Activated T-helper 17 cell treated with anti-CD3 and anti-CD28 coated beads, Interleukin-2, amount 50 U/mL, for 72 hours (primary cell): ENCODE measurements around the gene ITGAV. TPM values are rescaled to one million over a fixed set of nuclear protein-coding genes. Genes with fewer than 3 reads are reported as not detected.

Experiments
- ATAC-seq: fragments of 150-1000 bp; cut with Tn5 transposase; replicated peaks from 2 replicates; pipeline ENCODE4 v1.10.0; 2021; ENCODE audit warnings: mild to moderate bottlenecking, moderate library complexity
- H3K27ac Mint-ChIP-seq: one replicate; pipeline ENCODE4 v1.8.0; 2022; ENCODE audit warnings: mixed read lengths
- H3K27me3 Mint-ChIP-seq: one replicate; pipeline ENCODE4 v1.8.0; 2022; ENCODE audit warnings: mixed read lengths
- H3K36me3 Mint-ChIP-seq: one replicate; pipeline ENCODE4 v1.8.0; 2022; ENCODE audit warnings: low read depth, mild to moderate bottlenecking, mixed read lengths
- H3K4me1 Mint-ChIP-seq: one replicate; pipeline ENCODE4 v1.8.0; 2022; ENCODE audit warnings: mixed read lengths
- H3K4me3 Mint-ChIP-seq: one replicate; pipeline ENCODE4 v1.8.0; 2022; ENCODE audit warnings: mild to moderate bottlenecking, mixed read lengths
- H3K9me3 Mint-ChIP-seq: one replicate; pipeline ENCODE4 v1.8.0; 2022; ENCODE audit warnings: mixed read lengths
- total RNA-seq, 2 donors: library from RNA; stranded (reverse); gene quantifications; one replicate each; pipeline ENCODE4 v1.2.3, GENCODE V29; 2022

ITGAV gene
- total RNA-seq, 2 donors from 2014 or later: 10.0 to 12.1 TPM

- peak; percentile 69 for ATAC-seq
Observed at GRCh38 chr2:186641807-186642321, 52.0 kb downstream of the ITGAV start.

GRCh38 chr2:186644791-186645190, 54.9 kb downstream of the ITGAV start:
- Mint-ChIP-seq H3K36me3 (peaks cover 28% of the 10 kb centered on the region), H3K27ac (no peak overlapping the region), H3K4me3 (no peak overlapping the region), H3K9me3 (no peaks in the 10 kb centered on the region), H3K4me1 (peaks cover 8% of the 10 kb centered on the region), H3K27me3 (no peaks in the 10 kb centered on the region)
- no peak for ATAC-seq

More at GRCh38 chr2:186641807-186642321, 52.0 kb downstream of the ITGAV start:
- Mint-ChIP-seq H3K27me3 (no peaks in the 10 kb centered on the region), H3K4me1 (peaks cover 10% of the 10 kb centered on the region), H3K9me3 (no peaks in the 10 kb centered on the region), H3K27ac (no peak overlapping the region), H3K4me3 (no peak overlapping the region), H3K36me3 (peaks cover 35% of the 10 kb centered on the region)

DNA sequence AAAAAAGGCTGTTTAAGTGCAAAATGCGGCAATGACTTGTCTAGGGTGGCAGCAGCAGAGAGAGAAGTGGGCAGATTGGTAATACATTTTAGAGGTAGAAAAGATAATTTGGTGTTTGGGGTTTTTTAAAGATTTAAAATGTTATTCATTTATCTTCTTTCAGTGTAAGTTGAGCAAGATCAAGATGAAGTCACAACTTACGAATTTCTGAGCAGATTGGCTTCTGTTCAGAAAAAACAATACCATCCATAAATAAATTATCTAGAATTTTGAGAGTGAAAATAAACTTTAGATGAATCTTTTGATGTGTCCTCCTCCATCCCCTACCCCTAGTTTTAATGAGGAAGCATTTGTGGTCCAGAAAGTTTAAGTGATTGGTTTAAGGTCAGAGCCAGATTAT, 56.1 kb downstream of the ITGAV start:
- Mint-ChIP-seq H3K4me1 (peaks cover 4% of the 10 kb centered on the region), H3K36me3 (peaks cover 32% of the 10 kb centered on the region), H3K9me3 (no peaks in the 10 kb centered on the region), H3K27ac (no peak overlapping the region), H3K27me3 (no peaks in the 10 kb centered on the region), H3K4me3 (no peak overlapping the region)
- no peak for ATAC-seq

GRCh38 chr2:186648130-186648529, 58.3 kb downstream of the ITGAV start:
- Mint-ChIP-seq H3K36me3 (peaks cover 16% of the 10 kb centered on the region), H3K27ac (no peak overlapping the region), H3K4me3 (no peak overlapping the region), H3K9me3 (no peaks in the 10 kb centered on the region), H3K4me1 (no peaks in the 10 kb centered on the region), H3K27me3 (no peaks in the 10 kb centered on the region)
- ATAC-seq: no peak

DNA sequence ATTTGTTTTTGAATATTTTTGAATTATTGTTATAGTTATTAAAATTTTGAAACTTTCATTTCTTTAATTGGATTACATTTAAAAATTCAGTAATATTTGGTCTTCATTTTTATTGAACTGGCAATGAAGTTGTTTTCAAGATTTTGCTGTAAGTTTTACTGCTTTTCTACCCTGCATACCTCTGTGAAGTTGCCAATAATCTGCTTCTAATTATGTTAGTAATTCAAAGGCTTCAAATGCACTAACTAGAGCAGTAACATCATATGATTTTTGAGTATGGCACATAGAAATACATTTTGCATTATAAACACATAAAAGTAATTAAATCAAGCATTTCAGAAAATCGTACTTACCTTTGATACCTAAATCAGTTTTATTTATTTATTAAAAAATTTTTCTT, 63.7 kb downstream of the ITGAV start:
- Mint-ChIP-seq H3K27me3 (no peaks in the 10 kb centered on the region), H3K36me3 (peaks cover 44% of the 10 kb centered on the region), H3K9me3 (no peaks in the 10 kb centered on the region), H3K27ac (no peak overlapping the region), H3K4me3 (no peak overlapping the region), H3K4me1 (no peaks in the 10 kb centered on the region)
- no peak for ATAC-seq

GRCh38 chr2:186659383-186659782, 69.5 kb downstream of the ITGAV start:
- Mint-ChIP-seq H3K9me3 (no peaks in the 10 kb centered on the region), H3K4me3 (no peak overlapping the region), H3K27me3 (no peaks in the 10 kb centered on the region), H3K4me1 (no peaks in the 10 kb centered on the region), H3K36me3 (peaks cover 54% of the 10 kb centered on the region), H3K27ac (no peak overlapping the region)
- no peak for ATAC-seq

DNA sequence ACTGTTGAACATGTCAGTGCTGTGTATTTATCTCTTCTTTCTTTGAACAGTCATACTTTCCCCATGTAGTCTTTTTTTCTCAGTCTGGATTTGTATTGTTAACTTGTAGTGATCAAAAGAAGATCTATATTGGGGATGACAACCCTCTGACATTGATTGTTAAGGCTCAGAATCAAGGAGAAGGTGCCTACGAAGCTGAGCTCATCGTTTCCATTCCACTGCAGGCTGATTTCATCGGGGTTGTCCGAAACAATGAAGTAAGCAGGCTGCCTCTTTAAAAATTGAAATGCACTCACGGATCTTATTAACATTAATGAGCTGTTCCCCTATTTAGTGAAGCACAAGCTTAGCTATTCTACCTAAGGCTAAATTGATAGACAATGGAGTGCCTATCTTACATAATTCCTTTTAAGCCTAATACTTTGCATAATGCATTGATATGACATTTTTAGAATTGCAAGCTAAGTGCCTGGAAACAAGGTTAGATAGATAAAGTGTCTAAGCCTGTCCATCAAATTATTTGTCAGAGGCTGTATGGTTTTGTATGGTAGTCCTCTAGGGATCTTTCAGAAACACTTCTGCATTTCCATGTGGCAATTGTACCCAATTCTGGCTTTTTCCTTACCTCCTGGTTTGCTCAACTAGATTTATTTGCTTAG, 74.7 kb downstream of the ITGAV start:
- Mint-ChIP-seq H3K27me3 (no peaks in the 10 kb centered on the region), H3K9me3 (no peaks in the 10 kb centered on the region), H3K27ac (no peak overlapping the region), H3K36me3 (peaks cover 60% of the 10 kb centered on the region), H3K4me3 (no peak overlapping the region), H3K4me1 (no peaks in the 10 kb centered on the region)
- ATAC-seq: no peak

- H3K4me1 Mint-ChIP-seq: no peaks in the 10 kb centered on the region
- peaks cover 91% of the 10 kb centered on the region for H3K36me3 Mint-ChIP-seq
- peaks cover 8% of the 10 kb centered on the region for H3K9me3 Mint-ChIP-seq
- H3K4me3 Mint-ChIP-seq: no peak overlapping the region
- no peaks in the 10 kb centered on the region for H3K27me3 Mint-ChIP-seq
- no peak overlapping the region for H3K27ac Mint-ChIP-seq
- no peak for ATAC-seq
Observed at GRCh38 chr2:186669146-186669545, 79.3 kb downstream of the ITGAV start.

- Mint-ChIP-seq H3K27me3 (no peaks in the 10 kb centered on the region), H3K36me3 (peaks cover 91% of the 10 kb centered on the region)
Observed at GRCh38 chr2:186670831-186671230, 81.0 kb downstream of the ITGAV start.

GRCh38 chr2:186675380-186675779, 85.5 kb downstream of the ITGAV start:
- Mint-ChIP-seq H3K4me1 (no peaks in the 10 kb centered on the region), H3K36me3 (peaks cover 79% of the 10 kb centered on the region), H3K27ac (no peak overlapping the region), H3K9me3 (peaks cover 8% of the 10 kb centered on the region), H3K4me3 (no peak overlapping the region), H3K27me3 (no peaks in the 10 kb centered on the region)
- ATAC-seq: no peak

More at GRCh38 chr2:186670831-186671230, 81.0 kb downstream of the ITGAV start:
- H3K4me3 Mint-ChIP-seq: no peak overlapping the region
- no peaks in the 10 kb centered on the region for H3K4me1 Mint-ChIP-seq
- H3K9me3 Mint-ChIP-seq: peaks cover 8% of the 10 kb centered on the region
- no peak overlapping the region for H3K27ac Mint-ChIP-seq
- no peak for ATAC-seq

DNA sequence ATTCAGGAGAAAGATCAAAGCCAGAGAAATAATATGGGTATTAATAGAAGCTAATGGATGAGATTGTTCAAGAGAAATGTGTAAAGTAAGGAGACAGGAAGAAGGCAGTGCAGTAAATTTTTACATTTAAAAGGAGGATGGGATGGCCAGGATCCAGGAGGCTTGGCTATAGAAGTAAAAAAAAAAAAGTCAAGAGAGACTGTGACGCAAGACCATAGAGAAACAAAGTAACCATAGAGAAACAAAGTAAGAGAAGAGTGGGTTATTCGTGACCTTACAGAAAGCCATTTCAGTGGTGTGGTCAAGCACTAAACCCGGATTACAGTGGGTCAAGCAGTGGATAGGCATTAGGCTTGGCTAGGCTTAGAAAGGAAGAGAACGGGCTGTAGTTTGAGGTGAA, 93.5 kb downstream of the ITGAV start:
- Mint-ChIP-seq H3K27me3 (no peaks in the 10 kb centered on the region), H3K27ac (no peak overlapping the region), H3K9me3 (peaks cover 13% of the 10 kb centered on the region), H3K36me3 (peaks cover 7% of the 10 kb centered on the region), H3K4me1 (no peaks in the 10 kb centered on the region), H3K4me3 (no peak overlapping the region)
- ATAC-seq: no peak

GRCh38 chr2:186687807-186688211, 98.0 kb downstream of the ITGAV start:
- Mint-ChIP-seq H3K27ac (no peak overlapping the region), H3K36me3 (no peaks in the 10 kb centered on the region), H3K27me3 (peaks cover 12% of the 10 kb centered on the region), H3K4me1 (no peaks in the 10 kb centered on the region), H3K9me3 (peaks cover 17% of the 10 kb centered on the region), H3K4me3 (no peak overlapping the region)
- ATAC-seq: no peak

DNA sequence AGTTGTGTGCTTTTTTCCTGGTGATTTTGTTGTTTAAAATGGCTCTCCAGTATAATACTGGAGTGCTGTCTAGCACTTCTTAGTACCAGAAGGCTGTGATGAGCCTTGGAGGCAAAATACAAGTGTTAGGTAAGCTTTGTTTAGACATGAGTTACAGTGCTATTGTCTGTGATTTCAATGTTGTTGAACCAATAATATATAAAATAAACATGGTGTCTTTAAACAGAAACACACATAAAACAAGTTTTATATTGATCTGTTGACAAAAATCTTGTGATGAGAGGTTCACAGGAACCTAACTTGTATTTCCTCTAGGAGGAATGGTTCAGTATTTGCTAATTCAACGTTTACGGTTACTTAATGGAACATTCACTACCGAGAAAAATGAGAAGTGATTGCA, 99.0 kb downstream of the ITGAV start:
- Mint-ChIP-seq H3K27ac (no peak overlapping the region), H3K4me1 (no peaks in the 10 kb centered on the region), H3K27me3 (peaks cover 17% of the 10 kb centered on the region), H3K9me3 (peaks cover 17% of the 10 kb centered on the region), H3K4me3 (no peak overlapping the region), H3K36me3 (no peaks in the 10 kb centered on the region)
- no peak for ATAC-seq

DNA sequence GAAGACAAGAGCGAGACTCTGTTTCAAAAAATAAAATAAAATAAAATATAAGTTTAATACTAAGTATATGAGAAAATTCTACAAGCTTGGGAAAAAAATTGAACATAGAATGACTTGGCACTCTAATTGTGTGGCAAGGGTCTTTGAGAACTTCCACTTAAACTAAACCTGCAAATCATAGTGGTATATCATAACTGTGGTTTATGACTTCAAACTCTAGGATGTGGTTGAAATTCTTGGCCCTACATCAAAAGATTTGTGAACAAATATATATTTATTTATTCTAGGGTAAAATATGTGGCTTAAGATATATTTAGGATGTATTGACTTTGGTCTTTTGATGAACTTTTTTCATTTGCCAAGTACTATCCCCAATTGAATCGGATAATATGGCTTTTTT, 100.9 kb downstream of the ITGAV start:
- Mint-ChIP-seq H3K4me1 (no peaks in the 10 kb centered on the region), H3K4me3 (no peak overlapping the region), H3K27ac (no peak overlapping the region), H3K9me3 (peaks cover 14% of the 10 kb centered on the region), H3K36me3 (no peaks in the 10 kb centered on the region), H3K27me3 (peaks cover 31% of the 10 kb centered on the region)
- ATAC-seq: no peak

DNA sequence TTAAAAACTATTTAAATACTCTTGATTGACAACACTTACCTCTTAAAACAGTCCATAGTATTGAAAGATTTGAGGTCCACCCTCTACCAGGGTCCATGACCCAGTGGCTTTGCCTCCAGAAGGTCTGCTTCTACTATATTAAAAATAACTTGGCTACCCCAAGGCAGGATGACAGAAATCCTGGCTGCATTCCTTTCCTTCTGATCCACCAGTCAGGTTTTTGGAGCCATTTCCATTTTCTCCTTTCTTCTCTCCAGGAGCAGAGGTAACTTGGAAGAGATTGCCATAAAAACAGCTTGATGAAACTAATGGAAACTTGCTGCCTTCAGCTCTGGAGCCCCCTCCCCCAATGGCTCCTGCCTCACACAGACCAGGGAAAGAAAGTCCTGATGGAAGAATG, 101.4 kb downstream of the ITGAV start:
- no peak for ATAC-seq
- Mint-ChIP-seq H3K36me3 (no peaks in the 10 kb centered on the region), H3K4me3 (no peak overlapping the region), H3K4me1 (no peaks in the 10 kb centered on the region), H3K27ac (no peak overlapping the region), H3K27me3 (peaks cover 32% of the 10 kb centered on the region), H3K9me3 (peaks cover 13% of the 10 kb centered on the region)
